B cell (primary cell): Measurements from ENCODE around the gene ABCG2. TPM values are rescaled to one million over a fixed set of nuclear protein-coding genes. Genes with fewer than 3 reads are reported as not detected.

Experiments
- ATAC-seq: fragments of 200-7000 bp; cut with Tn5 transposase; one replicate; pipeline ENCODE4 v1.10.0; 2021; ENCODE audit warnings: low read depth, mild to moderate bottlenecking, moderate number of reproducible peaks, moderate library complexity
- CTCF ChIA-PET: fragments of 350-600 bp; sonication (Branson Sonifier 250); formaldehyde crosslinking; loops from one replicate; lab custom pipeline; 2021; ENCODE audit warnings: antibody characterized with exemption, inconsistent platforms; lab: Charles Lee
- POLR2A ChIA-PET: fragments of 350-600 bp; sonication (Branson Sonifier 250); formaldehyde crosslinking; loops from one replicate; lab custom pipeline; 2021; ENCODE audit warnings: antibody characterized with exemption; lab: Charles Lee
- DNase-seq: peaks from one replicate; pipeline ENCODE4 v3.0.0; 2013
- H2AFZ ChIP-seq: 2 replicates; pipeline ENCODE4 v1.6.1; 2012; ENCODE audit warnings: mild to moderate bottlenecking, low read depth, low read length; ENCODE audit not compliant: insufficient read depth, poor library complexity, severe bottlenecking
- H3K27ac ChIP-seq, 2 donors: 1 replicate in 1 of 2; 2 replicates in 1 of 2; pipeline ENCODE4 v1.5.1; 2012 to 2013; ENCODE audit warnings: low read length in 2 of 2, mild to moderate bottlenecking in 2 of 2, moderate library complexity in 1 of 2
- H3K27me3 ChIP-seq, 4 experiments: fragments of 200-600 bp in 1 of 4; sonication (generic) in 1 of 4; replicated peaks in 1 of 4; 1 replicate in 2 of 4; 2 replicates in 2 of 4; pipeline versions ENCODE4 v1.6.1 to v1.7.0; 2013 to 2016; ENCODE audit warnings: low read length in 3 of 4, mild to moderate bottlenecking in 2 of 4, mixed read lengths in 1 of 4, moderate library complexity in 1 of 4; ENCODE audit not compliant: insufficient read depth in 4 of 4, control insufficient read depth in 3 of 4; ENCODE audit errors: control extremely low read depth in 1 of 4
- H3K36me3 ChIP-seq, 2 experiments: replicated peaks in 1 of 2; 1 replicate in 1 of 2; 2 replicates in 1 of 2; pipeline versions ENCODE4 v1.6.1 to v1.7.1; 2013; ENCODE audit warnings: low read length in 1 of 2; ENCODE audit not compliant: insufficient read depth in 2 of 2, control insufficient read depth in 1 of 2; ENCODE audit errors: control extremely low read depth in 1 of 2, extremely low read depth in 1 of 2
- H3K4me1 ChIP-seq, 2 donors: fragments of 200-600 bp in 1 of 2; sonication (generic) in 1 of 2; 1 replicate in 1 of 2; 2 replicates in 1 of 2; pipeline versions ENCODE4 v1.5.1 to v1.6.1; 2013 to 2017; ENCODE audit warnings: low read length in 2 of 2; ENCODE audit not compliant: control insufficient read depth in 2 of 2, insufficient read depth in 2 of 2
- H3K4me2 ChIP-seq: replicated peaks from 2 replicates; pipeline ENCODE3; 2012; ENCODE audit warnings: mild to moderate bottlenecking, low read depth, low read length; ENCODE audit not compliant: poor library complexity, severe bottlenecking
- H3K4me3 ChIP-seq, 5 experiments: fragments of 200-600 bp in 1 of 5; sonication (generic) in 1 of 5; 1 replicate in 3 of 5; 2 replicates in 2 of 5; pipeline versions ENCODE4 v1.5.1 to v1.7.0; 2011 to 2016; ENCODE audit warnings: low read length in 4 of 5, mild to moderate bottlenecking in 4 of 5, low read depth in 2 of 5, control low read depth in 1 of 5, moderate library complexity in 1 of 5; ENCODE audit not compliant: insufficient read depth in 1 of 5; ENCODE audit errors: control extremely low read depth in 1 of 5, extremely low read depth in 1 of 5
- H3K79me2 ChIP-seq: fragments of 200-600 bp; sonication (generic); one replicate; pipeline ENCODE4 v1.6.0; 2016; ENCODE audit warnings: low read length; ENCODE audit not compliant: control insufficient read depth, insufficient read depth
- H3K9ac ChIP-seq: fragments of 200-600 bp; sonication (generic); 2 replicates; pipeline ENCODE4 v1.6.1; 2017; ENCODE audit warnings: mild to moderate bottlenecking, low read length, moderate library complexity
- H3K9me3 ChIP-seq, 3 donors: one replicate each; pipeline versions ENCODE4 v1.6.1 to v1.7.1; 2013; ENCODE audit warnings: low read length in 2 of 3; ENCODE audit not compliant: control insufficient read depth in 2 of 3, insufficient read depth in 1 of 3; ENCODE audit errors: control extremely low read depth in 1 of 3
- H4K20me1 ChIP-seq: 2 replicates; pipeline ENCODE4 v1.6.0; 2012; ENCODE audit warnings: mild to moderate bottlenecking, low read length; ENCODE audit not compliant: insufficient read depth, control insufficient read depth, poor library complexity, severe bottlenecking
- H3K27ac Mint-ChIP-seq: one replicate; pipeline ENCODE4 v1.8.0; 2021; ENCODE audit warnings: mixed read lengths
- H3K27me3 Mint-ChIP-seq: one replicate; pipeline ENCODE4 v1.8.0; 2021; ENCODE audit warnings: mixed read lengths
- H3K4me1 Mint-ChIP-seq: one replicate; pipeline ENCODE4 v1.8.0; 2021; ENCODE audit warnings: mixed read lengths
- H3K4me3 Mint-ChIP-seq: one replicate; pipeline ENCODE4 v1.8.0; 2021; ENCODE audit warnings: mixed read lengths
- H3K9me3 Mint-ChIP-seq: one replicate; pipeline ENCODE4 v1.8.0; 2022; ENCODE audit warnings: mixed read lengths; ENCODE audit not compliant: insufficient read depth
- CTCF ChIP-seq: fragments of 200-600 bp; IDR thresholded peaks from one replicate; pipeline ENCODE4 v1.8.0; 2022; ENCODE audit warnings: antibody characterized with exemption, mild to moderate bottlenecking
- EZH2 ChIP-seq: IDR thresholded peaks from 2 replicates; pipeline ENCODE4 v1.6.1; 2012; ENCODE audit warnings: borderline replicate concordance, low read depth, mild to moderate bottlenecking, moderate library complexity, low read length; ENCODE audit not compliant: insufficient read depth, poor library complexity, severe bottlenecking
- WGBS: methylation state at CpG from one replicate; pipeline ENCODE4 v1.1.5; 2013; ENCODE audit warnings: missing lambda C conversion rate; ENCODE audit not compliant: insufficient coverage; 5-methylcytosine and 5-hydroxymethylcytosine counted together
- intact Hi-C: fragments of 100-400 bp; cut with micrococcal nuclease; formaldehyde crosslinking; loops from one replicate; pipeline ENCODE4 v1.10.0; 2022
- polyA plus RNA-seq: library from polyadenylated mRNA; depleted of rRNA; stranded (reverse); fragments of >200 nt; gene quantifications from 2 replicates; pipeline ENCODE4 v1.2.3, GENCODE V29; 2012
- total RNA-seq, 2 donors: library from RNA; stranded (reverse); fragments of 120-200 nt in 1 of 2; gene quantifications; 1 replicate in 1 of 2; 2 replicates in 1 of 2; pipeline versions ENCODE4 v1.2.3 to v1.2.4, GENCODE V29; 2013 to 2022

The ABCG2 gene
- total and polyA plus RNA-seq, 2 donors (not counting 1 experiment from before 2014, with no cell fraction given), result 0.01 TPM; not detected in 1

- Histone ChIP-seq H3K27ac (no peak overlapping the region), H3K4me3 (no peak overlapping the region), H3K4me1 (no peaks in the 10 kb centered on the region), H3K4me2 (no peak overlapping the region), H3K9me3 (no peaks in the 10 kb centered on the region), H2AFZ (no peak overlapping the region), H4K20me1 (no peaks in the 10 kb centered on the region), H3K36me3 (no peaks in the 10 kb centered on the region), H3K27me3 (no peaks in the 10 kb centered on the region), H3K79me2 (no peaks in the 10 kb centered on the region), H3K9ac (no peak overlapping the region)
- intact Hi-C loops, result no loop called here
- Mint-ChIP-seq H3K27ac (no peak overlapping the region), H3K4me1 (no peaks in the 10 kb centered on the region), H3K27me3 (no peaks in the 10 kb centered on the region), H3K9me3 (no peaks in the 10 kb centered on the region), H3K4me3 (no peak overlapping the region)
- ATAC-seq (no peak), DNase-seq (no peak)
- ChIA-PET POLR2A (no interaction called here), CTCF (interaction anchor here (1.4 to 1.9 kb wide), 4 partner anchors 12 to 529 kb away, joined by 3 to 11 read pairs (median 4); no protein-coding TSS in a partner anchor)
- WGBS, result no CpG with 5 or more reads among the region's 4 CpGs
- no peak for TF ChIP-seq EZH2
- no peak for TF ChIP-seq CTCF
Observed at GRCh38 chr4:88207171-88207570, 48.7 kb upstream of the ABCG2 start.

GRCh38 chr4:88204882-88205281 lies 46.4 kb upstream of the ABCG2 start:
- TF ChIP-seq CTCF (no peak), EZH2 (no peak)
- no peaks in the 10 kb centered on the region for H3K9me3 Mint-ChIP-seq
- H3K27me3 Mint-ChIP-seq, result no peaks in the 10 kb centered on the region
- Histone ChIP-seq H3K36me3 (no peaks in the 10 kb centered on the region), H4K20me1 (no peaks in the 10 kb centered on the region), H3K27ac (no peak overlapping the region), H3K27me3 (no peaks in the 10 kb centered on the region), H3K79me2 (no peaks in the 10 kb centered on the region), H3K9me3 (no peaks in the 10 kb centered on the region), H3K9ac (no peak overlapping the region), H2AFZ (no peak overlapping the region), H3K4me2 (no peak overlapping the region), H3K4me1 (no peaks in the 10 kb centered on the region), H3K4me3 (no peak overlapping the region)
- intact Hi-C loops, result no loop called here
- H3K4me1 Mint-ChIP-seq, result no peaks in the 10 kb centered on the region
- DNase-seq, result no peak
- H3K27ac Mint-ChIP-seq, result no peak overlapping the region
- ATAC-seq, result no peak
- ChIA-PET CTCF (no interaction called here), POLR2A (no interaction called here)
- no peak overlapping the region for H3K4me3 Mint-ChIP-seq
- no CpG with 5 or more reads among the region's 1 CpG for WGBS
